HepG2 (cell line): ENCODE data around the gene PEA15. TPM values are rescaled to one million over a fixed set of nuclear protein-coding genes. Genes with fewer than 3 reads are reported as not detected.

Experiments used
- ATAC-seq: fragments of 200-7000 bp; cut with Tn5 transposase; 3 replicates; pipeline ENCODE4 v1.9.1; 2020; ENCODE audit warnings: mild to moderate bottlenecking, moderate library complexity
- BruUV-seq: library from RNA; stranded (reverse); fragments of 400-500 nt; replicated peaks from 2 replicates; lab custom pipeline; 2021; lab: Mats Ljungman, UMichigan
- CTCF ChIA-PET: fragments of 300-600 bp; formaldehyde crosslinking; extraction: SDS; loops from one replicate; lab custom pipeline; 2021; ENCODE audit warnings: low total read pairs, inconsistent platforms, low intra/inter-chr PET ratio; lab: Yijun Ruan, JAX
- POLR2A ChIA-PET: fragments of 350-600 bp; sonication (Branson Sonifier 250); formaldehyde crosslinking; loops from one replicate; lab custom pipeline; 2020; ENCODE audit warnings: antibody characterized with exemption, inconsistent platforms; lab: Yijun Ruan, JAX
- DNase-seq: peaks from one replicate; pipeline ENCODE4 v3.0.0-alpha.2; 2015; ENCODE audit warnings: low spot score
- FAIRE-seq: peaks from 3 replicates; lab custom pipeline; 2011; peaks lifted over from hg19 to GRCh38; lab: Jason Lieb, UNC
- H2AFZ ChIP-seq: one replicate; pipeline ENCODE4 v1.6.1; 2011; ENCODE audit warnings: low read length, inconsistent platforms
- H3K27ac ChIP-seq: fragments of 300-600 bp; 3 replicates; pipeline ENCODE4 v1.8.0; 2011; ENCODE audit warnings: mixed run types, mild to moderate bottlenecking, mixed read lengths, low read length, inconsistent platforms; ENCODE audit not compliant: insufficient read depth; ENCODE audit errors: extremely low read length
- H3K27me3 ChIP-seq, 2 experiments: fragments of 200-600 bp in 1 of 2; 2 replicates in 1 of 2; 3 replicates in 1 of 2; pipeline versions ENCODE4 v1.6.0 to v1.8.0; 2011; ENCODE audit warnings: low read length in 2 of 2, mild to moderate bottlenecking in 2 of 2, moderate library complexity in 2 of 2, inconsistent platforms in 1 of 2; ENCODE audit not compliant: insufficient read depth in 2 of 2, control insufficient read depth in 1 of 2
- H3K36me3 ChIP-seq, 2 experiments: fragments of 200-600 bp in 1 of 2; replicated peaks in 1 of 2; 2 replicates in 1 of 2; 3 replicates in 1 of 2; pipeline versions ENCODE4 v1.5.1 to v1.8.0; 2011; ENCODE audit warnings: low read length in 2 of 2, inconsistent platforms in 1 of 2; ENCODE audit not compliant: insufficient read depth in 2 of 2, control insufficient read depth in 1 of 2
- H3K4me1 ChIP-seq: 2 replicates; pipeline ENCODE4 v1.5.1; 2012; ENCODE audit warnings: low read length, inconsistent platforms; ENCODE audit not compliant: insufficient read depth
- H3K4me2 ChIP-seq: 2 replicates; pipeline ENCODE4 v1.6.0; 2011; ENCODE audit warnings: low read depth, low read length, inconsistent platforms
- H3K4me3 ChIP-seq, 3 experiments: fragments of 200-600 bp in 1 of 3; sonication (generic), shearing (Covaris generic) in 1 of 3; replicated peaks in 1 of 3; 2 replicates each; pipeline ENCODE4 v1.5.1; 2011 to 2016; ENCODE audit warnings: low read length in 3 of 3, inconsistent platforms in 2 of 3, low read depth in 2 of 3, mild to moderate bottlenecking in 2 of 3, control low read depth in 1 of 3, mixed read lengths in 1 of 3; ENCODE audit not compliant: insufficient read depth in 1 of 3
- H3K79me2 ChIP-seq: one replicate; pipeline ENCODE4 v1.6.1; 2011; ENCODE audit warnings: low read length, inconsistent platforms; ENCODE audit not compliant: insufficient read depth
- H3K9ac ChIP-seq: 2 replicates; pipeline ENCODE4 v1.6.0; 2011; ENCODE audit warnings: mild to moderate bottlenecking, low read depth, low read length, inconsistent platforms; ENCODE audit not compliant: insufficient read depth
- H3K9me3 ChIP-seq: 2 replicates; pipeline ENCODE4 v1.5.1; 2012; ENCODE audit warnings: mild to moderate bottlenecking, low read length
- H4K20me1 ChIP-seq: 2 replicates; pipeline ENCODE4 v1.6.0; 2011; ENCODE audit warnings: inconsistent platforms, mild to moderate bottlenecking, low read length, moderate library complexity; ENCODE audit not compliant: insufficient read depth
- ATF1 ChIP-seq: IDR thresholded peaks from 2 replicates; pipeline ENCODE4 v1.6.1; 2016; ENCODE audit warnings: mild to moderate bottlenecking, control low read depth
- ATF5 ChIP-seq: sonication (generic); formaldehyde crosslinking; IDR thresholded peaks from 2 replicates; pipeline ENCODE4 v1.4.0; 2020; ENCODE audit warnings: mild to moderate bottlenecking, low read depth, missing genetic modification reagents
- ATF7 ChIP-seq, 2 experiments: fragments of 450-650 bp in 1 of 2; sonication (generic) in 1 of 2; formaldehyde crosslinking in 1 of 2; IDR thresholded peaks; 2 replicates each; pipeline versions ENCODE4 v1.4.0 to v1.6.1; 2016 to 2020; ENCODE audit warnings: antibody characterized with exemption in 1 of 2, mild to moderate bottlenecking in 1 of 2, missing genetic modification reagents in 1 of 2
- BATF2 ChIP-seq: sonication (generic); formaldehyde crosslinking; IDR thresholded peaks from 2 replicates; pipeline ENCODE4 v1.8.0; 2022; ENCODE audit warnings: mild to moderate bottlenecking, missing genetic modification reagents, moderate library complexity
- CBFB ChIP-seq: sonication (generic); formaldehyde crosslinking; IDR thresholded peaks from 2 replicates; pipeline ENCODE4 v1.4.0; 2020; ENCODE audit warnings: missing genetic modification reagents
- FOXO1 ChIP-seq: sonication (generic); formaldehyde crosslinking; IDR thresholded peaks from 2 replicates; pipeline ENCODE4 v1.4.0; 2020; ENCODE audit warnings: missing genetic modification reagents
- GLI4 ChIP-seq: sonication (generic); formaldehyde crosslinking; IDR thresholded peaks from 2 replicates; pipeline ENCODE4 v1.5.1; 2020; ENCODE audit warnings: missing genetic modification reagents, mild to moderate bottlenecking, moderate library complexity, borderline replicate concordance
- SMC3 ChIP-seq: IDR thresholded peaks from 2 replicates; pipeline ENCODE4 v1.6.1; 2011; ENCODE audit warnings: low read length, improper control_type of control experiment
- TBL1XR1 ChIP-seq: fragments of 150-350 bp; IDR thresholded peaks from 2 replicates; pipeline ENCODE4 v1.6.1; 2014; ENCODE audit warnings: borderline replicate concordance, low read length; ENCODE audit not compliant: partially characterized antibody
- TEAD3 ChIP-seq: optimal IDR thresholded peaks from 2 replicates; pipeline ENCODE3; 2016; ENCODE audit warnings: borderline replicate concordance
- THAP7 ChIP-seq: sonication (generic); formaldehyde crosslinking; IDR thresholded peaks from 2 replicates; pipeline ENCODE4 v1.8.1; 2023; ENCODE audit warnings: mild to moderate bottlenecking, missing genetic modification reagents
- ZFX ChIP-seq: sonication (generic); formaldehyde crosslinking; IDR thresholded peaks from 2 replicates; pipeline ENCODE4 v1.4.0; 2020; ENCODE audit warnings: mild to moderate bottlenecking, low read depth, missing genetic modification reagents, moderate library complexity
- ZNF138 ChIP-seq: sonication (generic); formaldehyde crosslinking; IDR thresholded peaks from 2 replicates; pipeline ENCODE4 v1.5.0; 2020; ENCODE audit warnings: mild to moderate bottlenecking, low read depth, missing genetic modification reagents
- ZNF598 ChIP-seq: sonication (generic); formaldehyde crosslinking; IDR thresholded peaks from 2 replicates; pipeline ENCODE4 v1.5.1; 2020; ENCODE audit warnings: mild to moderate bottlenecking, missing genetic modification reagents, borderline replicate concordance
- ZNF616 ChIP-seq: sonication (generic); formaldehyde crosslinking; IDR thresholded peaks from 2 replicates; pipeline ENCODE4 v1.5.0; 2020; ENCODE audit warnings: low read depth, mild to moderate bottlenecking, missing genetic modification reagents
- ZNF724P ChIP-seq: sonication (generic); formaldehyde crosslinking; IDR thresholded peaks from 2 replicates; pipeline ENCODE4 v1.8.0; 2022; ENCODE audit warnings: missing genetic modification reagents, borderline replicate concordance
- ZSCAN31 ChIP-seq: sonication (generic); formaldehyde crosslinking; IDR thresholded peaks from 2 replicates; pipeline ENCODE4 v1.5.0; 2020; ENCODE audit warnings: low read depth, mild to moderate bottlenecking, missing genetic modification reagents
- WGBS: methylation state at CpG from one replicate; pipeline ENCODE4 v1.1.6; 2017; ENCODE audit warnings: low lambda C conversion rate; 5-methylcytosine and 5-hydroxymethylcytosine counted together
- in situ Hi-C: cut with HindIII; loops from 2 replicates; pipeline ENCODE4 v1.10.0; 2017; ENCODE audit warnings: low pct_unique_long_range_greater_than_20kb; ENCODE audit not compliant: extremely low pct_ligation_motif_present
- intact Hi-C: fragments of 100-400 bp; cut with micrococcal nuclease; formaldehyde crosslinking; loops from one replicate; pipeline ENCODE4 v1.10.0; 2022; ENCODE audit not compliant: unreplicated experiment
- polyA plus RNA-seq, 8 experiments: library from polyadenylated mRNA; depleted of rRNA in 3 of 8; stranded (reverse) in 7 of 8; unstranded in 1 of 8; fragments of >200 nt; fragmentation: Illumina TruSeq in 4 of 8; extraction: Trizol in 4 of 8; gene quantifications; 2 replicates each; pipeline versions ENCODE4 v1.2.1 to v1.2.3, GENCODE V29; 2011 to 2016; ENCODE audit warnings: low read depth in 4 of 8, missing spikeins in 1 of 8, mixed read lengths in 1 of 8; ENCODE audit not compliant: insufficient read depth in 1 of 8
- total RNA-seq, 5 experiments: library from RNA; depleted of rRNA; stranded (reverse); fragments of >200 nt; fragmentation: Illumina TruSeq; extraction: Trizol; gene quantifications; 2 replicates each; pipeline ENCODE4 v1.2.3, GENCODE V29; 2016; ENCODE audit warnings: low read depth in 1 of 5

The PEA15 gene
- total and polyA plus RNA-seq, 2 of the 13 experiments (the other 11 are each of a cell fraction or from before 2014, with no cell fraction given) = 12.1 to 35.2 TPM

- TF ChIP-seq BATF2 (CRISPR knock-in tag) (no peak), ATF7 (IDR thresholded peaks at IDR 0.05) (no peak), ATF7 (CRISPR knock-in tag; IDR thresholded peaks at IDR 0.05) (no peak), THAP7 (CRISPR knock-in tag) (no peak)
These were observed 36.4 kb upstream of the PEA15 start (continued) for GRCh38 chr1:160168609-160169369.

GRCh38 chr1:160169553-160170399, 35.4 kb upstream of the PEA15 start:
- Histone ChIP-seq H3K9me3 (no peaks in the 10 kb centered on the region), H3K4me2 (no peak overlapping the region; the same call in 1 of the 2 replicates), H3K79me2 (no peaks in the 10 kb centered on the region), H2AFZ (no peak overlapping the region), H3K27me3 (peaks cover 2 to 47% of the 10 kb centered on the region in 2 experiments; a peak in 3 of 5 replicates), H3K36me3 (no peaks in the 10 kb centered on the region), H3K4me3 (no peak overlapping the region), H3K4me1 (peaks cover 15% of the 10 kb centered on the region; the same call in 1 of the 2 replicates), H3K27ac (no peak overlapping the region), H3K9ac (no peak overlapping the region), H4K20me1 (no peaks in the 10 kb centered on the region)
- in situ Hi-C loops = no loop called here
- TF ChIP-seq TEAD3 (no peak), ZNF724P (no peak), ATF1 (CRISPR knock-in tag) (no peak), ZNF616 (CRISPR knock-in tag) (no peak), CBFB (no peak), SMC3 (no peak), ATF5 (CRISPR knock-in tag) (no peak), FOXO1 (CRISPR knock-in tag) (no peak), TBL1XR1 (no peak), ZNF598 (CRISPR knock-in tag) (no peak), GLI4 (CRISPR knock-in tag) (no peak), ZNF138 (CRISPR knock-in tag) (no peak), ZSCAN31 (CRISPR knock-in tag) (no peak), ZFX (CRISPR knock-in tag) (no peak)
- no TSS peak for BruUV-seq
- DNase-seq (no peak), ATAC-seq (peak; percentile 71), FAIRE-seq (no peak)
- intact Hi-C loops = no loop called here
- ChIA-PET POLR2A (no interaction called here), CTCF (no interaction called here)
- 28% methylated on average over 15 of the region's 15 CpGs for WGBS
